Osteocyte (in vitro differentiated cells): Measurements from ENCODE around the gene AP3S1. TPM values are rescaled to one million over a fixed set of nuclear protein-coding genes. Genes with fewer than 3 reads are reported as not detected.
"Not testable (repeated sequence)": the region's sequence is repeated elsewhere in the genome, so short reads cannot be mapped to it uniquely, and the experiment has no call there.

Experiments
- DNase-seq: peaks from one replicate; pipeline ENCODE4 v3.0.0; 2021; ENCODE audit warnings: mixed read lengths; ENCODE audit not compliant: unreplicated experiment; ENCODE audit errors: extremely low spot score
- H3K27ac Mint-ChIP-seq: one replicate; pipeline ENCODE4 v1.8.0; 2021; ENCODE audit warnings: mild to moderate bottlenecking, mixed read lengths; ENCODE audit not compliant: unreplicated experiment
- H3K27me3 Mint-ChIP-seq: one replicate; pipeline ENCODE4 v1.8.0; 2021; ENCODE audit warnings: mixed read lengths; ENCODE audit not compliant: unreplicated experiment
- H3K36me3 Mint-ChIP-seq: one replicate; pipeline ENCODE4 v1.8.0; 2021; ENCODE audit warnings: mixed read lengths; ENCODE audit not compliant: unreplicated experiment
- H3K4me1 Mint-ChIP-seq: one replicate; pipeline ENCODE4 v1.8.0; 2021; ENCODE audit warnings: mixed read lengths; ENCODE audit not compliant: unreplicated experiment
- H3K4me3 Mint-ChIP-seq: one replicate; pipeline ENCODE4 v1.8.0; 2021; ENCODE audit warnings: mild to moderate bottlenecking, moderate library complexity, mixed read lengths; ENCODE audit not compliant: unreplicated experiment
- H3K9me3 Mint-ChIP-seq: one replicate; pipeline ENCODE4 v1.8.0; 2021; ENCODE audit warnings: mixed read lengths; ENCODE audit not compliant: unreplicated experiment
- CTCF ChIP-seq: fragments of 200-600 bp; sonication (generic); IDR thresholded peaks from 2 replicates; pipeline ENCODE4 v1.5.0; 2021; ENCODE audit warnings: antibody characterized with exemption, mild to moderate bottlenecking, moderate library complexity
- total RNA-seq: library from RNA; stranded (reverse); gene quantifications from 2 replicates; pipeline ENCODE4 v1.2.1, GENCODE V29; 2021

Gene AP3S1
- total RNA-seq, 1 donor from 2014 or later: 102 TPM

GRCh38 chr5:115818821-115819220, 22.9 kb upstream of the AP3S1 start:
- H3K4me3 Mint-ChIP-seq: no peak overlapping the region
- no peaks in the 10 kb centered on the region for H3K9me3 Mint-ChIP-seq
- peaks cover 12% of the 10 kb centered on the region for H3K4me1 Mint-ChIP-seq
- H3K27me3 Mint-ChIP-seq: peaks cover 40% of the 10 kb centered on the region
- no peak for TF ChIP-seq CTCF
- H3K27ac Mint-ChIP-seq: no peak overlapping the region
- DNase-seq: no peak
- H3K36me3 Mint-ChIP-seq: no peaks in the 10 kb centered on the region

GRCh38 chr5:115820846-115821245, 20.9 kb upstream of the AP3S1 start:
- TF ChIP-seq CTCF: no peak
- Mint-ChIP-seq H3K4me3 (no peak overlapping the region), H3K36me3 (no peaks in the 10 kb centered on the region), H3K9me3 (peaks cover 9% of the 10 kb centered on the region), H3K27ac (no peak overlapping the region), H3K27me3 (peaks cover 21% of the 10 kb centered on the region), H3K4me1 (peaks cover 4% of the 10 kb centered on the region)
- DNase-seq: no peak

GRCh38 chr5:115824983-115825382, 16.8 kb upstream of the AP3S1 start:
- H3K4me1 Mint-ChIP-seq, H3K27ac Mint-ChIP-seq, H3K27me3 Mint-ChIP-seq, DNase-seq, H3K4me3 Mint-ChIP-seq: not testable (repeated sequence)
- Mint-ChIP-seq H3K36me3 (peaks cover 25% of the 10 kb centered on the region), H3K9me3 (peaks cover 25% of the 10 kb centered on the region)

GRCh38 chr5:115825948-115826347, 15.8 kb upstream of the AP3S1 start:
- H3K4me3 Mint-ChIP-seq: no peak overlapping the region
- peaks cover 27% of the 10 kb centered on the region for H3K36me3 Mint-ChIP-seq
- no peak for DNase-seq
- peaks cover under 1% of the 10 kb centered on the region for H3K27me3 Mint-ChIP-seq
- no peak for TF ChIP-seq CTCF
- no peak overlapping the region for H3K27ac Mint-ChIP-seq
- H3K9me3 Mint-ChIP-seq: peaks cover 25% of the 10 kb centered on the region
- no peaks in the 10 kb centered on the region for H3K4me1 Mint-ChIP-seq

- Mint-ChIP-seq H3K27me3 (no peaks in the 10 kb centered on the region), H3K4me3 (no peak overlapping the region), H3K4me1 (no peaks in the 10 kb centered on the region), H3K36me3 (peaks cover 42% of the 10 kb centered on the region), H3K27ac (no peak overlapping the region), H3K9me3 (peaks cover 22% of the 10 kb centered on the region)
- DNase-seq: no peak
- TF ChIP-seq CTCF: no peak
Measured at GRCh38 chr5:115829913-115830312, 11.8 kb upstream of the AP3S1 start.
